GM18517 (cell line): ENCODE measurements around the gene KIAA0753.
A peak's percentile ranks its signal among the peaks of the same experiment; 100 is the strongest.

ENCODE experiments used
- ATAC-seq: cut with Tn5 transposase; IDR thresholded peaks from one replicate; pipeline ENCODE4 v1.9.1; 2021; ENCODE audit warnings: mild to moderate bottlenecking, moderate library complexity; ENCODE audit not compliant: unreplicated experiment

KIAA0753 gene

GRCh38 chr17:6643451-6644125 is 3.1 kb upstream of the KIAA0753 start:
- no peak for ATAC-seq

GRCh38 chr17:6642592-6642991 is 2.1 kb upstream of the KIAA0753 start:
- no peak for ATAC-seq

- ATAC-seq, result peak; percentile 8
These were observed 844 bp upstream of the KIAA0753 start for GRCh38 chr17:6641247-6641863.

GRCh38 chr17:6639586-6640535 is 650 bp downstream of the KIAA0753 start:
- no peak for ATAC-seq

- ATAC-seq, result no peak
These were observed 1.4 kb downstream of the KIAA0753 start for GRCh38 chr17:6639014-6639585.

- no peak for ATAC-seq
These were observed 2.2 kb downstream of the KIAA0753 start for GRCh38 chr17:6638046-6638908.

GRCh38 chr17:6637458-6637840 is 3.1 kb downstream of the KIAA0753 start:
- ATAC-seq, result no peak

GRCh38 chr17:6636616-6637457 is 3.7 kb downstream of the KIAA0753 start:
- ATAC-seq, result no peak

GRCh38 chr17:6636105-6636504 is 4.4 kb downstream of the KIAA0753 start:
- ATAC-seq, result no peak

- no peak for ATAC-seq
These were observed 7.2 kb downstream of the KIAA0753 start for GRCh38 chr17:6633263-6633662.

- ATAC-seq, result no peak
These were observed 8.0 kb downstream of the KIAA0753 start for GRCh38 chr17:6632530-6632929.

- no peak for ATAC-seq
These were observed 10.1 kb downstream of the KIAA0753 start for GRCh38 chr17:6630390-6630789.

GRCh38 chr17:6627019-6627418 is 13.5 kb downstream of the KIAA0753 start:
- ATAC-seq, result no peak

GRCh38 chr17:6626616-6627015 is 13.9 kb downstream of the KIAA0753 start:
- no peak for ATAC-seq

- ATAC-seq, result no peak
These were observed 16.6 kb downstream of the KIAA0753 start for GRCh38 chr17:6623941-6624340.

- no peak for ATAC-seq
These were observed 29.3 kb downstream of the KIAA0753 start for GRCh38 chr17:6611231-6611630.

- no peak for ATAC-seq
These were observed 30.5 kb downstream of the KIAA0753 start for GRCh38 chr17:6610011-6610410.

- ATAC-seq, result no peak
These were observed 32.2 kb downstream of the KIAA0753 start for GRCh38 chr17:6608321-6608720.

- ATAC-seq, result no peak
These were observed 35.4 kb downstream of the KIAA0753 start for GRCh38 chr17:6605142-6605541.
